SJCRH30 (cell line): ENCODE results near the gene MTUS2. TPM values are rescaled to one million over a fixed set of nuclear protein-coding genes. Genes with fewer than 3 reads are reported as not detected.

ENCODE experiments used
- DNase-seq, 2 experiments: peaks; one replicate each; pipeline ENCODE4 v3.0.0-alpha.2; 2015 to 2020
- H3K27ac ChIP-seq: fragments of 250-450 bp; sonication (Bioruptor Pico); 2 replicates; pipeline ENCODE4 v1.5.1; 2020; ENCODE audit warnings: mild to moderate bottlenecking, moderate library complexity
- H3K27me3 ChIP-seq: fragments of 250-450 bp; sonication (Bioruptor Pico); 2 replicates; pipeline ENCODE4 v1.5.1; 2020; ENCODE audit warnings: mild to moderate bottlenecking, moderate library complexity
- H3K36me3 ChIP-seq: fragments of 250-450 bp; sonication (Bioruptor Pico); 2 replicates; pipeline ENCODE4 v1.5.1; 2020; ENCODE audit warnings: mild to moderate bottlenecking, moderate library complexity
- H3K4me1 ChIP-seq: fragments of 250-450 bp; sonication (Bioruptor Pico); 2 replicates; pipeline ENCODE4 v1.5.1; 2020; ENCODE audit warnings: mild to moderate bottlenecking, moderate library complexity
- H3K4me3 ChIP-seq: fragments of 250-450 bp; sonication (Bioruptor Pico); 2 replicates; pipeline ENCODE4 v1.5.1; 2020; ENCODE audit warnings: mild to moderate bottlenecking, moderate library complexity
- H3K9me3 ChIP-seq: fragments of 250-450 bp; sonication (Bioruptor Pico); replicated peaks from 2 replicates; pipeline ENCODE4 v1.5.1; 2020; ENCODE audit warnings: mild to moderate bottlenecking, moderate library complexity
- total RNA-seq: library from RNA; depleted of rRNA; stranded (reverse); fragments of >200 nt; shearing (Covaris generic); gene quantifications from 2 replicates; pipeline ENCODE4 v1.2.3, GENCODE V29; 2014

MTUS2 gene
- total RNA-seq, 1 experiment from 2014 or later = 2.4 TPM

DNA sequence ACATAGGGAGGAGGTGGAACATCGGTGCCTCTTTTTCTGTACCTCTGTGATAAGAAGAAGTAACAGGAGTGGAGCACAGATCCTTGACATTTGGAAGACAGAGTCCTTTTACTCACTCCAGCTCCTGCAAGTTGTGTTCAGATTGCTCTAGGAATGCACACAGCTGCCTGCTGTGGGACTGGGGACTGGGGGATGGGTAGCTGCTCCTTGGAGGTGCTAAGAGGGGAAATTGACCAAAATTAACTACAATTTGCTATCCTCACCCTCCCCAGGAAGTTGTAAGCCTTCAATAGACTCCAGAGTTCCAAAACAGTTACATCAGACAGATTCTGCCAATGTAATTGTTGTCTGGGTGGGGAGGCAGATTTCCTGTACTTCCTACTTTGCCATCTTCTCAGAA, 317.9 kb downstream of the MTUS2 start:
- peaks cover 9% of the 10 kb centered on the region; the same call in 1 of the 2 replicates for H3K27me3 ChIP-seq
- H3K9me3 ChIP-seq = no peaks in the 10 kb centered on the region
- DNase-seq = no peak

DNA sequence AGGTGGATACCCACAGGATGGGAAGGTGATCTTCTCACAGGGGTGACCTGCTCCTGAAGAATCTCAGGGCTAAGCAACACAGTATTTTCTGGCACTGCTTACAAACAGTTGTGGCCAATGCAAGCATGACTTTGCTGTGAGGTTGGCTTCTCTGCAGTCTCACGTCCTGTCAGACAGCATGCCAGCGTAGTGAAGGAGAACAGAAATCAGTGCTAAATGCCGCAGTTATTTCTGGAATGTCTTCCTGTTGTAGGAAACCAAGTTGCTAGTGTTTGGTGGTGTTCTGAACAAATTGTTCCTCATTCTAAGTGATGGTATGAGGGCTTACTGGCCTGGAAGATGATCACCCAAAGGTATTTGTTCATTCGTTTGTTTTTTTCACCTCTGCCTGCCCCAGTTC, 320.1 kb downstream of the MTUS2 start:
- no peaks in the 10 kb centered on the region for H3K27me3 ChIP-seq
- H3K4me3 ChIP-seq = no peak overlapping the region
- no peak for DNase-seq
- H3K4me1 ChIP-seq = no peaks in the 10 kb centered on the region
- no peaks in the 10 kb centered on the region for H3K9me3 ChIP-seq
- no peaks in the 10 kb centered on the region for H3K36me3 ChIP-seq
- no peak overlapping the region for H3K27ac ChIP-seq

More for the DNA sequence above, 317.9 kb downstream of the MTUS2 start:
- Histone ChIP-seq H3K4me3 (no peak overlapping the region), H3K27ac (no peak overlapping the region), H3K4me1 (no peaks in the 10 kb centered on the region), H3K36me3 (no peaks in the 10 kb centered on the region)

DNA sequence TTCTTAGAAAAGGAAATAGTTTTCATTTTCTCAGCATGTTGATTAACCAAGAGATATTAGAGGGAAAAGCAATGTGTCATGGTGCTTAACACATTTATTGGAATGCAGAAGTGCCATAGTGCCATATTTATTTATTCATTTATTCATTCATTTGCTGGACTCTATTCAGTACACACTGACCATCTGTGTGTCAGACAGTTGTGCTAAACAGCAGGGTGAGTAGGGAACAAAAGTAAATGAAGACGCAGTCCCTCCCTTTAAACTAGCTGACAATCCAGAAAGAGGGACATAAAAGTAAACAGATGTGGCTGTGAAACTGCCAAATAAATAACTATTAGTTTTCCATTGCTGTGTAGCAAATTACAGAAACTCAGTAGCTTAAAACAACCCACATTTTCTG, 323.7 kb downstream of the MTUS2 start:
- Histone ChIP-seq H3K27ac (no peak overlapping the region), H3K36me3 (no peaks in the 10 kb centered on the region), H3K4me1 (no peaks in the 10 kb centered on the region), H3K27me3 (no peaks in the 10 kb centered on the region), H3K4me3 (no peak overlapping the region), H3K9me3 (no peaks in the 10 kb centered on the region)
- DNase-seq = no peak

DNA sequence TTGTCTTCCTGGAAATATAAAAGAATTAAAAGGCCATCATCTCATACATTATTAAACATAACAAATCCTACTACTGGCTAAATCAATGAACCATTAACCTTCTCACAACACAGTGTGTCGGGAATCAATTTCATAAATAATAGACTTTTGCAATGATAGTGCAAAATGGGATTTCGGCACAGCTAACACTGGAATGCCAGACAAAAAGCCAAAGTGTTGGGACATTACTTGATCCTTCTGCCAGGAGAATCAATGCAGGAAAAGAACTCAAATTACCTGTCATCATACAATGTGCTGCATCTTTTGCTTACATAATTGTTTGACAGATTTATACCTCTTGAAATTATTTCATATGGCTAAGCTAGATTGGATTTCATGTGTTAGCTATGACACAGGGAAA, 334.3 kb downstream of the MTUS2 start:
- Histone ChIP-seq H3K4me1 (no peaks in the 10 kb centered on the region), H3K4me3 (no peak overlapping the region), H3K36me3 (no peaks in the 10 kb centered on the region), H3K27ac (no peak overlapping the region), H3K9me3 (0 out of 2 replicates have a peak, but pooled peaks cover 2% of the 10 kb centered on the region), H3K27me3 (peaks cover 14% of the 10 kb centered on the region)
- no peak for DNase-seq

DNA sequence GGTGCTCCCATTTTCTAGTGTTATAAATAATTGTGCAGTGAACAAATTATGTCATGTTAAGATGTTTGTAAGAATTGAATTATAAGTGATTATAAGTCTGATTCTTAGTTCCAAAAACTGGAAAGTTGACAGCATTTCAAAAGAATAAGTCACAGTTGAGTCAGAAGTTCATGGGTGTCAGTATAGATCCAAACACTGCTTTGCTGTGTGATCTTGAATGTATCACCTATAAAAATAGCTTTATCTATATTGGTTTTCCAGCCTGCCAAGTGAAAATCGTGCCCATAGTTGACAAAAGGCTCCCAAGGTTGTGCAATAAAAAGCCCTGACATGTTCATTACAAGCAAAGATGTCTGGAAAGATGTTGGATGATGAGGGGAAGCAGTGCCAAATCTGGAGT, 336.0 kb downstream of the MTUS2 start:
- no peak overlapping the region for H3K27ac ChIP-seq
- H3K27me3 ChIP-seq = peaks cover 14% of the 10 kb centered on the region
- DNase-seq = no peak
- H3K36me3 ChIP-seq = no peaks in the 10 kb centered on the region
- H3K4me1 ChIP-seq = no peaks in the 10 kb centered on the region
- peaks cover 2% of the 10 kb centered on the region; the same call in 1 of the 2 replicates for H3K9me3 ChIP-seq
- no peak overlapping the region for H3K4me3 ChIP-seq

DNA sequence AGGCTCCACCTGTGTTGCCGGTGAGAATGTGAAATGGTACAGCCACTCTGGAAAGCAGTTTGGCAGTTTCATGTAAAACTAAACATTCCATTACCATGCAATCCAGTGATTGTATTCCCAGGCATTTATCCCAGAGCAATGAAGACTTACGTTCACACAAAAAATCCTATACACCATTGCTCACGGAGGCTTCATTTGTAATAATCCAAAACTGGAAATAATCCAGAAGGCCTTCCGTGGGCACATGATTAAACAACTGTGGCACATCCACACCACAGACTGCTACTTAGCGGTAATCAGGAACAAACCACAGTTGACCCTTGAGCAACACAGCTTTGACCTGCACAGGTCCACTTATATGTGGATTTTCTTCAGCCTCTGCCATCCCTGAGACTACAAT, 339.7 kb downstream of the MTUS2 start:
- DNase-seq = no peak
- H3K36me3 ChIP-seq = no peaks in the 10 kb centered on the region
- H3K4me1 ChIP-seq = no peaks in the 10 kb centered on the region
- H3K9me3 ChIP-seq = no peaks in the 10 kb centered on the region; the same call in 1 of the 2 replicates
- no peak overlapping the region for H3K4me3 ChIP-seq
- peaks cover 15% of the 10 kb centered on the region for H3K27me3 ChIP-seq
- no peak overlapping the region for H3K27ac ChIP-seq

DNA sequence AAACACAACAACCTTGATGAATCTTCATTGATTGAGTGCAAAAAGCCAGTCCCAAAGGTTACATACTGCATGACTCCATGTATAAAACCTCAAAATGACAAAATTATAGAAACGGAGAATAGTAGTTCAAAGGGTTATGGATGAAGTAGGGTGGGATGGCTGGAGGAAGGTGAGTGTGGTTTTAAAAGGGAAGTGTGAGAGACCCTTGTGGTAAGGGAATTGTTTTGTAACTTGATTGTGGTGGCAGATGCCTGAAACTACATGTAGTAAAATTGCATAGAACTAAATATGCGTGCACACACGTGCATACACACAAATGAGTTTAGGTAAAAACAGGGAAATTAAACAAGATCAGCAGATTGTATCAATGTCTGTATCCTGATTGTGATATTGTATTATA, 340.7 kb downstream of the MTUS2 start:
- no peaks in the 10 kb centered on the region for H3K36me3 ChIP-seq
- peaks cover 14% of the 10 kb centered on the region for H3K27me3 ChIP-seq
- no peaks in the 10 kb centered on the region for H3K4me1 ChIP-seq
- H3K4me3 ChIP-seq = no peak overlapping the region
- H3K27ac ChIP-seq = no peak overlapping the region
- DNase-seq = no peak
- no peaks in the 10 kb centered on the region; the same call in 1 of the 2 replicates for H3K9me3 ChIP-seq

DNA sequence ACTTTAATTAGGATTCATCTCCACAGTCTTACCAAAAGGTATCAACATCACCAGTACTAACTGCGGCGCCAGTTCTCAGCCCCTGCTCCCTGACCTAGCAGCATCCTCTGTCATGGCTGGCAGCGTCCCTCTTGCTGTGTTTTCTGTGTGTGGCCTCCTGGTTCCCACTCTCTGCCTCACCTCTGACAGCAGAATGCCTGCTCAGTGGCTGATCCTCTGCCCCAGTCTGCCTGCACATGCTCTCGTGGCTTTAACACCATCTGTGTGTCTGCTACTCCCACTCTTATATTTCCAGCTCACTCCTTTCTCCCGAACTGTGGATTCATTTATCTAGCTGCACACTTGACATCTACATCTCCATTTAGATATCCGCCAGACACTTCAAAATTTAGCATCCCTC, 341.5 kb downstream of the MTUS2 start:
- H3K9me3 ChIP-seq = no peaks in the 10 kb centered on the region; the same call in 1 of the 2 replicates
- no peaks in the 10 kb centered on the region for H3K4me1 ChIP-seq
- H3K27ac ChIP-seq = no peak overlapping the region
- no peaks in the 10 kb centered on the region for H3K36me3 ChIP-seq
- peaks cover 14% of the 10 kb centered on the region for H3K27me3 ChIP-seq
- DNase-seq = no peak
- no peak overlapping the region for H3K4me3 ChIP-seq

DNA sequence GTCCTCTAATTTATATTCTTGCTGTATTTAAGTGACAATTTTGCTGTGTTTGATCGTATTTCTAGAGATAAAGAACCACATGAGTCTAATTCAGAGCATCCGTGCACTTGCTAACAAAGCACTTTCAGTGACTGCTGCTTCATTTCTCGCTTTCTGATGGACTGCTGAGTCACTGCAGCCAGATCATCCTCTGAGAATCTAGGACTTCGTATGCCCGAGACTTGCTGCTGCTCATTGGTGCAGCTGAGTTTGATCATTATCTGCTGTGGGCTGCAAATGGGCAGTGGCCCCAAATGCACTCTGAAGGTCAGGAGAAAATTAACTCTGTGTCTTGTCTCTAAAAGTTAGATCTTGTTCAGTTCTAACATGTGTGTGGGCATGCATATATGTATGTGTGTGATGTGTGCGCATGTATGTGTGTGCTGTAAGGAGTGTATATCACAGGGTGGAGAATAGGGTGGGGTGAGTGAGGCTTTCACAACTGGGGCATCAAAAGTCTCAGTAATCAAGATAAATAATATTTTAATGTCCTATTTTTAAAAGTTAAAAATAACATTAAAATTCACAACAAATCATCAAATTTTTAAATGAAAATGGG, 342.6 kb downstream of the MTUS2 start:
- Histone ChIP-seq H3K4me1 (no peaks in the 10 kb centered on the region), H3K27me3 (peaks cover 9% of the 10 kb centered on the region), H3K9me3 (no peaks in the 10 kb centered on the region; the same call in 1 of the 2 replicates), H3K4me3 (no peak overlapping the region), H3K27ac (no peak overlapping the region), H3K36me3 (no peaks in the 10 kb centered on the region)
- DNase-seq = no peak

DNA sequence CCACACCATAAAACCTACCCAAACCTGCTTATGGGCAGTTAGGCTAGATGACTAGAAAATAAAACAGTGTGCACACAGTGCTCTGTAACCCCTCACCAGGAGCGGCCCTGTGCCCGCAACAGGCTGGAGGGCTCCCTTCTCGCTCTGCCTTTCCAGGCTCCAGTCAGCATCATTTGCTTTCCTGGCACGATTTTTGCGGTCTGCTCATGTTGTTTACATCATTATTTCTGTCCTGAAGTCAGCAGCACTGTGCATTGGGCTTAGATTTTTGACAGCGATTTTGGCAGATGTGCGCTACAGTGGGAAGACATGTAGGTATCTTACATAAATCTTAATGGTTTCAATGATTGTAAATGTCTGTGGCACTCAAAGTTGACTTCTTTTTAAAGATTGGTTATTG, 344.0 kb downstream of the MTUS2 start:
- DNase-seq = no peak
- H3K27me3 ChIP-seq = peaks cover 7% of the 10 kb centered on the region; the same call in 1 of the 2 replicates
- no peaks in the 10 kb centered on the region; the same call in 1 of the 2 replicates for H3K9me3 ChIP-seq
- no peak overlapping the region for H3K4me3 ChIP-seq
- H3K36me3 ChIP-seq = no peaks in the 10 kb centered on the region
- H3K4me1 ChIP-seq = no peaks in the 10 kb centered on the region
- H3K27ac ChIP-seq = no peak overlapping the region

DNA sequence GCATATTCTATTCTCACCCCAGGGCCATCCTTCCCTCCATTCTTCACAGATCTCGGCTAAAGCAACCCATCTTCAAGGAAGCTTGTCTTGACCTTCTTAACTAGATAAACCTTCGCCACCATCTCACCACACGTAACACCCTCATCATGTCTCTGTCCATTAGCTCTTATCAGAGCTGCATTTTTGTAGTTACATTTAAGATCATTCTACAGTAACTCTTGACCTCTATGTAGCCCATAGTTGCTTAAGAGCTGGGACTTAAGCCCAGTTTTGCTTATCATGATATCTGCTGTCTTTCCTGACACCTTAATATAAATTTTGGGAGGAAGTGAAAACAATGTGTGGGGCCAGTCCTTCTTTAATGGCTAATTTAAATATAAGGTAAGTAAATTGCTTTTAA, 345.1 kb downstream of the MTUS2 start:
- H3K27me3 ChIP-seq = peaks cover 7% of the 10 kb centered on the region; the same call in 1 of the 2 replicates
- DNase-seq = no peak
- H3K4me1 ChIP-seq = no peaks in the 10 kb centered on the region
- no peaks in the 10 kb centered on the region for H3K36me3 ChIP-seq
- no peak overlapping the region for H3K27ac ChIP-seq
- H3K4me3 ChIP-seq = no peak overlapping the region
- H3K9me3 ChIP-seq = no peaks in the 10 kb centered on the region

DNA sequence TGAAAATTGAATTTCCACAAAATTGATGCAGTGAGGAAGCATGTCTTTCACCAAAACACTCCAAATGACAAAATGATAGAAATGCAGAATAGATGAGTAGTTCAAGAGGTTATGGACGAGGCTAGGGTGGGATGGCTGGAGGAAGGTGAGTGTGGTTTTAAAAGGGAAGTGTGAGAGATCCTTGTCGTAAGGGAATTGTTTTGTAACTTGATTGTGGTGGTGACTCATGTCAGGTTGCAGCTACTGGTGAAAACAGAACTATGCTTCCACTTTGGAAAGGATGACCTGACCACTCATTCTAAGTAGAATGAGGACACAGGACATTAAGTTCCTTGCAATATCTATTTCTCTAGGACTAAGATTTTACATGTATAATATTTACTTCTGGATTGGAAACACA, 345.7 kb downstream of the MTUS2 start:
- peaks cover 7% of the 10 kb centered on the region; the same call in 1 of the 2 replicates for H3K27me3 ChIP-seq
- H3K4me3 ChIP-seq = no peak overlapping the region
- H3K9me3 ChIP-seq = no peaks in the 10 kb centered on the region
- DNase-seq = no peak
- H3K36me3 ChIP-seq = no peaks in the 10 kb centered on the region
- H3K4me1 ChIP-seq = no peaks in the 10 kb centered on the region
- H3K27ac ChIP-seq = no peak overlapping the region

DNA sequence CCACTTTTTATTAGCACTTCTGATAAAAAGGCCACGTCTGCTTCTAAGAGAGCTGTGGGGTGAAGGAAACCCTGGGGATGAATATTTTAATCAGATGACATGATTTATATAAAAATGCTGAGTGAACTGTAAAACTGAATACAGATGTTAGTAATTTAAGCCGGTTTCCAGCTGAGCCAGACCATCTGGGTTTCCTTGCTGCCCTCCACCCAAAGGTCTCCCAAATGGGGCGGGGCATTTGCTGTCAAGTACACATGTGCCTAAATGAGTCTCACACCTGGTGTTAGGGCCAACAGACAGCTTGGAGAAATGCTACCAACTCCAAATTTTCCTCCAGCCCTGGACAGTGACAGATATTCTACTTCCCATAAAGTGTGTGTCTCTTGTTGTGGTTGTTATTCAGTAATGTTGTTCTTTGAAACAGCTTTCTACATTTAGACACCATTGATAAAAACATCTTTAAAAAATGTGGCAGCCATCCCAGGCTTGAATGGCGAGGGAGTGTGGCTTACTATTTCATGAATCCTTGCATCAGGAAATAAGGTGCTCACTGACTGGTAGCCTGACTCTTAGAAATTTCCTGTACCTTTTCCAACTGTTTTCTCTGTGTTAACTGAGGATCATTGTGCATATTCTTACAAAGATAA, 350.4 kb downstream of the MTUS2 start:
- Histone ChIP-seq H3K9me3 (no peaks in the 10 kb centered on the region), H3K27ac (no peak overlapping the region), H3K4me3 (no peak overlapping the region), H3K4me1 (no peaks in the 10 kb centered on the region), H3K36me3 (no peaks in the 10 kb centered on the region), H3K27me3 (peaks cover 8% of the 10 kb centered on the region; the same call in 1 of the 2 replicates)
- no peak for DNase-seq

DNA sequence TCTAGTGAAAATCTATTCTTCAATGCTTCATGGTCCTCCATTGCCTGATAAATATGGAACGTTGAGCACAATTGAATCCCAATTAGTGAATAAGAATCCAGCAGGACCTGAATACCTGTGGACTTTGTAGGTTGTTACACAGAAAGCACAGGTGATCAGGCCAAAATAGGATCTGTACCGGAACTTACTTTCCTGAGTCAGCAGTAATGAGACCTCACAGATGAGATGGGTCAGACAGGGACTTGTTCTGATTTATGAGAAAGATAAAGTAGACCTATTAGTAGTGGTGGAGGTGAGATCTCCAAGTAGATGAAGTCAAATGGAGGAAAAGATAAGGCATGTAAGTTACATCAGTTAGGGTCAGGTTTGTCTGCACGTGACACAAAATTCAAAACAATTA, 351.1 kb downstream of the MTUS2 start:
- no peak overlapping the region for H3K27ac ChIP-seq
- H3K4me1 ChIP-seq = no peaks in the 10 kb centered on the region
- H3K9me3 ChIP-seq = no peaks in the 10 kb centered on the region
- H3K4me3 ChIP-seq = no peak overlapping the region
- DNase-seq = no peak
- no peaks in the 10 kb centered on the region for H3K36me3 ChIP-seq
- H3K27me3 ChIP-seq = peaks cover 8% of the 10 kb centered on the region; the same call in 1 of the 2 replicates

DNA sequence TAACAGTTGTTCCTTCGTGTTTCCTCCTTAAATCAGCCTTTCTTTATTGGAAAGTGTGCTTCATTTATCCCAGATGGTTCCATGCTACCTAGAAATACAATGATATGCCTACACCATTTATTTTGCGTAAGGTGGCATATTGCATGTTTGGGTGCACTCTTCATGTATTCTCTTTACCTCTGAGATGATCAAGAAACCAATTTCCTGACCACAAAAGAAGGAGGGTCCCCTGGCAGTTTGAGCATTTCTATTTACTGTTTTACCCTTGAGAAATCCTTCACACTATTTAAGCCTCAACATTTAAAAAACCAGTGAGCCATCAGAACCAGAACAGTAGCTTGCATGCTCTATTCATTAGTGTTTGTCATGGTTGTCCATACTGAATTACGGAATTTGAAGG, 354.0 kb downstream of the MTUS2 start:
- Histone ChIP-seq H3K27me3 (peaks cover 8% of the 10 kb centered on the region; the same call in 1 of the 2 replicates), H3K9me3 (no peaks in the 10 kb centered on the region), H3K36me3 (no peaks in the 10 kb centered on the region), H3K4me1 (no peaks in the 10 kb centered on the region), H3K4me3 (no peak overlapping the region), H3K27ac (no peak overlapping the region)
- no peak for DNase-seq
